Activated CD8-positive, alpha-beta T cell treated with anti-CD3 and anti-CD28 coated beads for 36 hours (primary cell): ENCODE data around the gene REL. TPM values are rescaled to one million over a fixed set of nuclear protein-coding genes. Genes with fewer than 3 reads are reported as not detected.

Experiments used
- ATAC-seq: fragments of 200-7000 bp; cut with Tn5 transposase; one replicate; pipeline ENCODE4 v1.10.0; 2021; ENCODE audit warnings: mild to moderate bottlenecking, moderate library complexity
- CTCF ChIA-PET: fragments of 350-600 bp; sonication (Branson Sonifier 250); formaldehyde crosslinking; loops from one replicate; lab custom pipeline; 2021; ENCODE audit warnings: antibody characterized with exemption; lab: Charles Lee
- POLR2A ChIA-PET: fragments of 350-600 bp; sonication (Branson Sonifier 250); formaldehyde crosslinking; loops from one replicate; lab custom pipeline; 2021; ENCODE audit warnings: antibody characterized with exemption; lab: Charles Lee
- DNase-seq: peaks from one replicate; pipeline ENCODE4 v3.0.0-alpha.2; 2020
- H3K27ac Mint-ChIP-seq: one replicate; pipeline ENCODE4 v1.8.0; 2021; ENCODE audit warnings: mild to moderate bottlenecking, mixed read lengths
- H3K27me3 Mint-ChIP-seq: one replicate; pipeline ENCODE4 v1.8.0; 2021; ENCODE audit warnings: mixed read lengths
- H3K36me3 Mint-ChIP-seq: one replicate; pipeline ENCODE4 v1.8.0; 2021; ENCODE audit warnings: low read depth, mixed read lengths
- H3K4me1 Mint-ChIP-seq: one replicate; pipeline ENCODE4 v1.8.0; 2021; ENCODE audit warnings: low read depth, mixed read lengths
- H3K4me3 Mint-ChIP-seq: one replicate; pipeline ENCODE4 v1.8.0; 2021; ENCODE audit warnings: mild to moderate bottlenecking, moderate library complexity, mixed read lengths
- H3K9me3 Mint-ChIP-seq: one replicate; pipeline ENCODE4 v1.8.0; 2021; ENCODE audit warnings: mixed read lengths
- CTCF ChIP-seq: fragments of 200-600 bp; IDR thresholded peaks from one replicate; pipeline ENCODE4 v1.8.0; 2022; ENCODE audit warnings: antibody characterized with exemption, mild to moderate bottlenecking
- intact Hi-C: fragments of 100-400 bp; cut with micrococcal nuclease; formaldehyde crosslinking; loops from one replicate; pipeline ENCODE4 v1.10.0; 2022
- total RNA-seq, 2 experiments: library from RNA; stranded (reverse); gene quantifications; one replicate each; pipeline ENCODE4 v1.2.3, GENCODE V29; 2021

The REL gene
- total RNA-seq, 2 experiments from 2014 or later: 84.7 to 85.3 TPM

GRCh38 chr2:60945341-60945740 is 64.0 kb downstream of the REL start:
- DNase-seq (no peak), ATAC-seq (no peak)
- H3K9me3 Mint-ChIP-seq: no peaks in the 10 kb centered on the region
- no peak overlapping the region for H3K27ac Mint-ChIP-seq
- ChIA-PET POLR2A (interaction anchor here (0.9 to 1.0 kb wide), 2 partner anchors 13 to 138 kb away, joined by 3 read pairs; no protein-coding TSS in a partner anchor), CTCF (interaction anchor here (0.8 to 1.7 kb wide), 5 partner anchors 12 to 238 kb away, joined by 3 to 5 read pairs (median 4); no protein-coding TSS in a partner anchor)
- H3K4me1 Mint-ChIP-seq: peaks cover 17% of the 10 kb centered on the region
- H3K27me3 Mint-ChIP-seq: no peaks in the 10 kb centered on the region
- intact Hi-C loops: no loop called here
- TF ChIP-seq CTCF: no peak
- H3K36me3 Mint-ChIP-seq: peaks cover 35% of the 10 kb centered on the region
- no peak overlapping the region for H3K4me3 Mint-ChIP-seq

GRCh38 chr2:60947056-60947455 is 65.7 kb downstream of the REL start:
- no peak for ATAC-seq
- no peak overlapping the region for H3K4me3 Mint-ChIP-seq
- POLR2A ChIA-PET: interaction anchor here (0.6 kb wide), 1 partner anchor 37 kb away, joined by 3 read pairs; no protein-coding TSS in a partner anchor

GRCh38 chr2:60948161-60948560 is 66.8 kb downstream of the REL start:
- no peak for TF ChIP-seq CTCF
- H3K4me3 Mint-ChIP-seq: no peak overlapping the region
- ATAC-seq (no peak), DNase-seq (no peak)
- ChIA-PET POLR2A (interaction anchor here (0.8 kb wide), 1 partner anchor 13 kb away, joined by 3 read pairs; no protein-coding TSS in a partner anchor), CTCF (no interaction called here)
- H3K36me3 Mint-ChIP-seq: peaks cover 29% of the 10 kb centered on the region
- H3K27me3 Mint-ChIP-seq: no peaks in the 10 kb centered on the region
- H3K4me1 Mint-ChIP-seq: peaks cover 19% of the 10 kb centered on the region
- no peak overlapping the region for H3K27ac Mint-ChIP-seq
- intact Hi-C loops: no loop called here
- H3K9me3 Mint-ChIP-seq: no peaks in the 10 kb centered on the region

More at GRCh38 chr2:60947056-60947455, 65.7 kb downstream of the REL start:
- H3K4me1 Mint-ChIP-seq: peaks cover 19% of the 10 kb centered on the region
- no peaks in the 10 kb centered on the region for H3K9me3 Mint-ChIP-seq
- no peaks in the 10 kb centered on the region for H3K27me3 Mint-ChIP-seq
- intact Hi-C loops: no loop called here
- no peak for TF ChIP-seq CTCF
- no peak overlapping the region for H3K27ac Mint-ChIP-seq
- H3K36me3 Mint-ChIP-seq: peaks cover 30% of the 10 kb centered on the region
- CTCF ChIA-PET: interaction anchor here (0.8 to 1.1 kb wide), 2 partner anchors 15 to 17 kb away, joined by 3 read pairs; no protein-coding TSS in a partner anchor
- no peak for DNase-seq

- TF ChIP-seq CTCF: no peak
- ChIA-PET CTCF (interaction anchor here (1.2 kb wide), 1 partner anchor 15 kb away, joined by 3 read pairs; no protein-coding TSS in a partner anchor), POLR2A (interaction anchor here (0.6 kb wide), 1 partner anchor 120 kb away, joined by 3 read pairs; no protein-coding TSS in a partner anchor)
- Mint-ChIP-seq H3K9me3 (no peaks in the 10 kb centered on the region), H3K4me3 (no peak overlapping the region), H3K27ac (no peak overlapping the region), H3K4me1 (peaks cover 22% of the 10 kb centered on the region), H3K36me3 (peaks cover 32% of the 10 kb centered on the region), H3K27me3 (no peaks in the 10 kb centered on the region)
- DNase-seq (no peak), ATAC-seq (peak; percentile 75)
- intact Hi-C loops: no loop called here
Measured at GRCh38 chr2:60948926-60949579, 67.7 kb downstream of the REL start.

GRCh38 chr2:60954139-60954538 is 72.8 kb downstream of the REL start:
- intact Hi-C loops: no loop called here
- no peak overlapping the region for H3K4me3 Mint-ChIP-seq
- peaks cover 13% of the 10 kb centered on the region for H3K4me1 Mint-ChIP-seq
- DNase-seq (peak; percentile 33), ATAC-seq (peak; percentile 93)
- TF ChIP-seq CTCF: no peak
- H3K36me3 Mint-ChIP-seq: peaks cover 26% of the 10 kb centered on the region
- ChIA-PET CTCF (interaction anchor here (1.3 kb wide), 2 partner anchors 11 to 12 kb away, joined by 3 to 7 read pairs; no protein-coding TSS in a partner anchor), POLR2A (no interaction called here)
- H3K9me3 Mint-ChIP-seq: no peaks in the 10 kb centered on the region
- peak overlapping the region; percentile 2 for H3K27ac Mint-ChIP-seq
- H3K27me3 Mint-ChIP-seq: no peaks in the 10 kb centered on the region
